Hepatocyte (in vitro differentiated cells): Measurements from ENCODE around the gene PAQR3. TPM values are rescaled to one million over a fixed set of nuclear protein-coding genes. Genes with fewer than 3 reads are reported as not detected.

Experiments used
- DNase-seq: peaks from one replicate; pipeline ENCODE4 v3.0.0-alpha.2; 2016; ENCODE audit warnings: low spot score
- H2AFZ ChIP-seq: fragments of 200-600 bp; sonication (generic); 2 replicates; pipeline ENCODE4 v1.6.0; 2016; ENCODE audit warnings: antibody characterized with exemption, mild to moderate bottlenecking
- H3K27ac ChIP-seq: fragments of 200-600 bp; sonication (generic); 2 replicates; pipeline ENCODE4 v1.5.1; 2016; ENCODE audit warnings: mild to moderate bottlenecking
- H3K27me3 ChIP-seq: fragments of 200-600 bp; sonication (generic); 2 replicates; pipeline ENCODE4 v1.6.1; 2016
- H3K36me3 ChIP-seq: fragments of 200-600 bp; sonication (generic); replicated peaks from 2 replicates; pipeline ENCODE4 v1.5.1; 2016; ENCODE audit warnings: low read depth; ENCODE audit not compliant: insufficient read depth
- H3K4me1 ChIP-seq: fragments of 200-600 bp; sonication (generic); 2 replicates; pipeline ENCODE4 v1.5.1; 2016; ENCODE audit warnings: mild to moderate bottlenecking, moderate library complexity; ENCODE audit not compliant: insufficient read depth
- H3K4me2 ChIP-seq: fragments of 200-600 bp; sonication (generic); 2 replicates; pipeline ENCODE4 v1.6.0; 2016
- H3K4me3 ChIP-seq: fragments of 200-600 bp; sonication (generic); 2 replicates; pipeline ENCODE4 v1.5.1; 2016; ENCODE audit warnings: mild to moderate bottlenecking
- H3K79me2 ChIP-seq: fragments of 200-600 bp; sonication (generic); 2 replicates; pipeline ENCODE4 v1.6.0; 2017; ENCODE audit warnings: mild to moderate bottlenecking
- H3K9me2 ChIP-seq: fragments of 200-600 bp; sonication (generic); replicated peaks from 2 replicates; pipeline ENCODE4 v1.6.0; 2017; ENCODE audit warnings: mild to moderate bottlenecking; ENCODE audit not compliant: insufficient read depth
- H3K9me3 ChIP-seq: fragments of 200-600 bp; sonication (generic); 2 replicates; pipeline ENCODE4 v1.5.1; 2016; ENCODE audit warnings: low read depth, mild to moderate bottlenecking
- H4K20me1 ChIP-seq: fragments of 200-600 bp; sonication (generic); 2 replicates; pipeline ENCODE4 v1.6.0; 2016; ENCODE audit warnings: mild to moderate bottlenecking; ENCODE audit not compliant: insufficient read depth, poor library complexity, severe bottlenecking
- EZH2 ChIP-seq: fragments of 200-600 bp; sonication (generic); IDR thresholded peaks from 2 replicates; pipeline ENCODE4 v1.6.1; 2016; ENCODE audit warnings: antibody characterized with exemption, mild to moderate bottlenecking, borderline replicate concordance
- EZH2phosphoT487 ChIP-seq: fragments of 200-600 bp; sonication (generic); IDR thresholded peaks from one replicate; pipeline ENCODE4 v1.6.1; 2018; ENCODE audit warnings: antibody characterized with exemption, mild to moderate bottlenecking, low read depth, moderate library complexity; ENCODE audit not compliant: unreplicated experiment, severe bottlenecking
- whole genome bisulfite sequencing: methylation state at CpG from one replicate; pipeline ENCODE4 v1.1.6; 2016; ENCODE audit warnings: low lambda C conversion rate; ENCODE audit errors: missing lambda C conversion rate; 5-methylcytosine and 5-hydroxymethylcytosine counted together
- polyA plus RNA-seq: library from polyadenylated mRNA; unstranded; fragments of >200 nt; fragmentation: Nextera tagmentation; extraction: Ambion mirVana; gene quantifications from 2 replicates; pipeline ENCODE4 v1.2.1, GENCODE V29; 2016
- total RNA-seq: library from RNA; depleted of rRNA; stranded (reverse); fragments of >200 nt; gene quantifications from 2 replicates; pipeline ENCODE4 v1.2.3, GENCODE V29; 2014
- TF ChIP-seq, protein P1 (sequence below): fragments of 200-600 bp; sonication (generic); IDR thresholded peaks from 2 replicates; pipeline ENCODE4 v1.5.1; 2016; ENCODE audit warnings: antibody characterized with exemption, mild to moderate bottlenecking; ENCODE audit not compliant: poor library complexity

Gene PAQR3
- total and polyA plus RNA-seq, 2 experiments from 2014 or later, result 6.1 to 17.5 TPM

DNA sequence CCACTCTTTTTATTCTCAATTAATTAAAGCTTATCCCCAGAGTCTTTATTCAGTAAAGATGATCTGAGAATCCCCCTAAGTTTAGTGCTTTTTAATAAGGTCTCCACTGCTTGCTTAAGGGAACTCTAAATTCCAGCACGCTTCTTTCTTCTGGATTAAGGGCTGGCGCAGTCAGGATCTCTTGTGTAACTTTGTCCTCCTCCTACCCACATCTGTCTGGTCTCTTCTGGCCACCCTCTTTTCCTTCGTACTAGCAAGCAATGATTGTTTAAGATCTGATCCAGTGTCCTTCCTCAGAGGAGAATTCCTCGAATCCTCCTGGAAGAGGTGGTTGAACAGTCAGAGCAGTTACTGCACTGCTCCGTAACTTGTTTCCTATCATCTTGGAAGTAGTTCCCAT is 14.0 kb upstream of the PAQR3 start:
- TF ChIP-seq EZH2phosphoT487, result no peak
- TF ChIP-seq EZH2, result no peak
- TF ChIP-seq, protein P1, sequence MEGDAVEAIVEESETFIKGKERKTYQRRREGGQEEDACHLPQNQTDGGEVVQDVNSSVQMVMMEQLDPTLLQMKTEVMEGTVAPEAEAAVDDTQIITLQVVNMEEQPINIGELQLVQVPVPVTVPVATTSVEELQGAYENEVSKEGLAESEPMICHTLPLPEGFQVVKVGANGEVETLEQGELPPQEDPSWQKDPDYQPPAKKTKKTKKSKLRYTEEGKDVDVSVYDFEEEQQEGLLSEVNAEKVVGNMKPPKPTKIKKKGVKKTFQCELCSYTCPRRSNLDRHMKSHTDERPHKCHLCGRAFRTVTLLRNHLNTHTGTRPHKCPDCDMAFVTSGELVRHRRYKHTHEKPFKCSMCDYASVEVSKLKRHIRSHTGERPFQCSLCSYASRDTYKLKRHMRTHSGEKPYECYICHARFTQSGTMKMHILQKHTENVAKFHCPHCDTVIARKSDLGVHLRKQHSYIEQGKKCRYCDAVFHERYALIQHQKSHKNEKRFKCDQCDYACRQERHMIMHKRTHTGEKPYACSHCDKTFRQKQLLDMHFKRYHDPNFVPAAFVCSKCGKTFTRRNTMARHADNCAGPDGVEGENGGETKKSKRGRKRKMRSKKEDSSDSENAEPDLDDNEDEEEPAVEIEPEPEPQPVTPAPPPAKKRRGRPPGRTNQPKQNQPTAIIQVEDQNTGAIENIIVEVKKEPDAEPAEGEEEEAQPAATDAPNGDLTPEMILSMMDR, result no peak
- no peak overlapping the region for H2AFZ ChIP-seq
- no peak overlapping the region for H3K4me2 ChIP-seq
- H3K79me2 ChIP-seq, result no peaks in the 10 kb centered on the region
- H3K9me3 ChIP-seq, result no peaks in the 10 kb centered on the region
- no peak for DNase-seq
- H3K9me2 ChIP-seq, result no peaks in the 10 kb centered on the region
- no peak overlapping the region for H3K27ac ChIP-seq
- 85% methylated on average over 5 of the region's 5 CpGs for WGBS
- no peaks in the 10 kb centered on the region for H3K36me3 ChIP-seq
- H3K4me3 ChIP-seq, result no peak overlapping the region
- H4K20me1 ChIP-seq, result no peaks in the 10 kb centered on the region
- H3K4me1 ChIP-seq, result no peaks in the 10 kb centered on the region
- H3K27me3 ChIP-seq, result no peaks in the 10 kb centered on the region

DNA sequence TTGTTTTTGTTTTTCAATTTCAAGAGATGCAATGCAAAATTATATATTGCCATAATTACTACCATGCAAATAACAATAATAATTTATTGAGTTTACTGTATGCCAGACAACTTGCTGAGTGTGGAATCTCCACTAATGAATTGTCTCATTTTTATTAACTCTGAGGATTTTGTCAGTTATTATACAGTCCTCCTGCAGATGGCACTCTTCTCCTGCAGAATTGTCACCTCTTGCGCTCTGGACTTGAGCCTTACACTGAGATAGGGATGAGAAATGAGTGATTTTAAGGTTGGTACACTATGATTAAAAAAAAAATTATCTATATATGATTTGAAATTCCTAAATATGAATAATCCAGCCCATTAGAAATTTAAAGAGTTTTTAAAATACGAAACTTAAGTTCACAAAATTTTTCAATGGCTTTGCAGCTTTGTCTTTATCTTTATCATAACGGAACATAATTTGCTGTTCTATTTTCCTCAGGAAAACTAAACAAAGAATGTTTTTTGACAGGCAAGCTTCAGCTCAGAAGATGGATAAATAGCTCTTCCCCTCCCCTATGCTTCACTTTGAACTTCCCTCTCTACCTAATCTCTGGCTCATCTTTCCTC is 12.7 kb upstream of the PAQR3 start:
- H3K79me2 ChIP-seq, result no peaks in the 10 kb centered on the region
- no peaks in the 10 kb centered on the region for H3K4me1 ChIP-seq
- H3K27me3 ChIP-seq, result peaks cover 6% of the 10 kb centered on the region
- no peaks in the 10 kb centered on the region for H3K9me2 ChIP-seq
- H3K4me2 ChIP-seq, result no peak overlapping the region
- WGBS, result 51% methylated on average over 3 of the region's 3 CpGs
- DNase-seq, result peak; percentile 64
- TF ChIP-seq, protein P1, result peak; percentile 79
- TF ChIP-seq EZH2, result no peak
- no peak overlapping the region for H3K27ac ChIP-seq
- H3K9me3 ChIP-seq, result no peaks in the 10 kb centered on the region
- H3K4me3 ChIP-seq, result no peak overlapping the region
- no peaks in the 10 kb centered on the region for H4K20me1 ChIP-seq
- H3K36me3 ChIP-seq, result no peaks in the 10 kb centered on the region
- H2AFZ ChIP-seq, result no peak overlapping the region

DNA sequence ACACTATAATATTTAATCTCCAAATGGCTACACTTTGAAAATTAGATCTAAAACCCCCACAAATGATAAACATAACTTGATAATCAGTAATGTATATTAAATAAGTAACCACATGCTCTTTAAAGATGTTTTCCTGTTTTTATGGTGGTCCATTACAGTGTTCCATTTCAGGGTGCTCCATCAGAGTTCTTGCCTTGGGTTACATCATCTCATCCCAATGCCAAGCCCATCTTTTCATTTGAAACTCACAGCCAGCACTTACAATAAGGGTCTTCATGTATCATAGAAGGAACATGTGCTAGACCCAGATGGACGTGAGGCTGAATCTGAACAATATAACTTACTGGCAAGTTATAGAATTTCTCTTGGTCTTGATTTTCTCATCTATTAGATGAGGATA is 10.5 kb upstream of the PAQR3 start:
- H3K4me1 ChIP-seq, result no peaks in the 10 kb centered on the region
- whole genome bisulfite sequencing, result 76% methylated on average over 1 of the region's 1 CpG
- no peak overlapping the region for H3K4me2 ChIP-seq
- H2AFZ ChIP-seq, result no peak overlapping the region
- H3K36me3 ChIP-seq, result no peaks in the 10 kb centered on the region
- H3K27me3 ChIP-seq, result peaks cover 6% of the 10 kb centered on the region
- DNase-seq, result no peak
- H3K9me2 ChIP-seq, result no peaks in the 10 kb centered on the region
- no peaks in the 10 kb centered on the region for H4K20me1 ChIP-seq
- no peak for TF ChIP-seq EZH2
- no peak for TF ChIP-seq EZH2phosphoT487
- TF ChIP-seq, protein P1, result no peak
- H3K4me3 ChIP-seq, result no peak overlapping the region
- H3K27ac ChIP-seq, result no peak overlapping the region
- H3K79me2 ChIP-seq, result no peaks in the 10 kb centered on the region
- no peaks in the 10 kb centered on the region for H3K9me3 ChIP-seq
